Glutamatergic neuron (in vitro differentiated cells): Measurements from ENCODE around the gene GRIK4. TPM values are rescaled to one million over a fixed set of nuclear protein-coding genes. Genes with fewer than 3 reads are reported as not detected.

ENCODE experiments used
- DNase-seq: peaks from one replicate; pipeline ENCODE4 v3.0.0; 2022
- H3K27ac Mint-ChIP-seq: one replicate; pipeline ENCODE4 v1.8.0; 2020; ENCODE audit warnings: mild to moderate bottlenecking, mixed read lengths, inconsistent platforms; ENCODE audit not compliant: unreplicated experiment
- H3K27me3 Mint-ChIP-seq: one replicate; pipeline ENCODE4 v1.8.0; 2020; ENCODE audit warnings: mild to moderate bottlenecking, moderate library complexity, mixed read lengths, inconsistent platforms; ENCODE audit not compliant: unreplicated experiment
- H3K36me3 Mint-ChIP-seq: one replicate; pipeline ENCODE4 v1.8.0; 2020; ENCODE audit warnings: mild to moderate bottlenecking, mixed read lengths, inconsistent platforms; ENCODE audit not compliant: unreplicated experiment
- H3K4me1 Mint-ChIP-seq: one replicate; pipeline ENCODE4 v1.8.0; 2020; ENCODE audit warnings: mild to moderate bottlenecking, low read depth, mixed read lengths, inconsistent platforms; ENCODE audit not compliant: unreplicated experiment
- H3K4me3 Mint-ChIP-seq: one replicate; pipeline ENCODE4 v1.8.0; 2020; ENCODE audit warnings: mild to moderate bottlenecking, mixed read lengths, inconsistent platforms; ENCODE audit not compliant: unreplicated experiment
- H3K9me3 Mint-ChIP-seq: one replicate; pipeline ENCODE4 v1.8.0; 2020; ENCODE audit warnings: mild to moderate bottlenecking, moderate library complexity, mixed read lengths, inconsistent platforms; ENCODE audit not compliant: unreplicated experiment
- total RNA-seq: library from RNA; stranded (reverse); fragmentation: NEBNext Ultra II Directional; extraction: Animal tissue kit (Norgen Biotek cat#: 25700); gene quantifications from one replicate; pipeline ENCODE4 v1.2.1, GENCODE V29; 2021; ENCODE audit not compliant: unreplicated experiment
- TF ChIP-seq, protein P1 (sequence below): fragments of 200-600 bp; sonication (generic); IDR thresholded peaks from one replicate; pipeline ENCODE4 v1.5.0; 2021; ENCODE audit not compliant: partially characterized antibody, unreplicated experiment

Gene GRIK4
- total RNA-seq, 1 donor from 2014 or later, result 3.6 TPM

DNA sequence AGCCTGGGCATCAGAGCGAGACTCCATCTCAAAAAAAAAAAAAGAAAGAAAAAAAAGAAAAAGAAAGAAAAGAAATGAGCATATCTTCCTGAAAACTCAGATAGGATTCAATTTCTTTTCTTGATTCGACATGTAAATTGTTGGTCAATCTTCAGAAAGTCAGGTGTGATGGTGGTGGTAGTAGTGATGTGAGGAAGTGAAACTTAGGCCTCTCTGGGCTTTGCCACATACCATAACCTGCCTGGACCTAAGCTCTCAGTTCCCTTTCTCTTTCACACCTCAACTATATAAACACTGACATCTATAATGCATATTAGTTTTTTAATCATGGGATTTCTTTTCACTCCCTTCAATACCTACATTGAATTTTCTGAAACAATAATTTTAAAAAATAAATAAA is 414.4 kb downstream of the GRIK4 start:
- Mint-ChIP-seq H3K4me3 (no peak overlapping the region), H3K4me1 (peaks cover 10% of the 10 kb centered on the region), H3K36me3 (no peaks in the 10 kb centered on the region), H3K27ac (no peak overlapping the region), H3K27me3 (peaks cover 10% of the 10 kb centered on the region), H3K9me3 (no peaks in the 10 kb centered on the region)
- TF ChIP-seq, protein P1, sequence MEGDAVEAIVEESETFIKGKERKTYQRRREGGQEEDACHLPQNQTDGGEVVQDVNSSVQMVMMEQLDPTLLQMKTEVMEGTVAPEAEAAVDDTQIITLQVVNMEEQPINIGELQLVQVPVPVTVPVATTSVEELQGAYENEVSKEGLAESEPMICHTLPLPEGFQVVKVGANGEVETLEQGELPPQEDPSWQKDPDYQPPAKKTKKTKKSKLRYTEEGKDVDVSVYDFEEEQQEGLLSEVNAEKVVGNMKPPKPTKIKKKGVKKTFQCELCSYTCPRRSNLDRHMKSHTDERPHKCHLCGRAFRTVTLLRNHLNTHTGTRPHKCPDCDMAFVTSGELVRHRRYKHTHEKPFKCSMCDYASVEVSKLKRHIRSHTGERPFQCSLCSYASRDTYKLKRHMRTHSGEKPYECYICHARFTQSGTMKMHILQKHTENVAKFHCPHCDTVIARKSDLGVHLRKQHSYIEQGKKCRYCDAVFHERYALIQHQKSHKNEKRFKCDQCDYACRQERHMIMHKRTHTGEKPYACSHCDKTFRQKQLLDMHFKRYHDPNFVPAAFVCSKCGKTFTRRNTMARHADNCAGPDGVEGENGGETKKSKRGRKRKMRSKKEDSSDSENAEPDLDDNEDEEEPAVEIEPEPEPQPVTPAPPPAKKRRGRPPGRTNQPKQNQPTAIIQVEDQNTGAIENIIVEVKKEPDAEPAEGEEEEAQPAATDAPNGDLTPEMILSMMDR, result no peak
- DNase-seq, result no peak

DNA sequence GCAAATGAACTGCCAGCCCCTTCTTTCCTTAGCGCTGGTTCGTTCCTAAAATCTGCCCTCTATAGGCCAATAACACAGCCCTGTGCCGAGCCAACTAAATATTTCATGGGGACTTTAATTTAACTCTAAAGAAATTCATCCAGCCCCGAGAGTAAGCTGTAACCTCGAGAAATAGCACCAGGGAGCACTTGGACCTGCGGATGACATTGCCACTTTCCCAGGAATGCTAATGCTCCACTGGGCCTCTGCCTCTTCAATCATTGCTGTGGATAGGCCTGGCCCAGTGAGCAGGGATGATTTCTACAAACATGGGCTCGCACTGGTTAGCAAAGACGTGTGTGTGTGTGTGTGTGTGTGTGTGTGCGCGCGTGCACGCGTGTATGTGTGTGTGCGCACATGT is 417.1 kb downstream of the GRIK4 start:
- Mint-ChIP-seq H3K27ac (no peak overlapping the region), H3K9me3 (no peaks in the 10 kb centered on the region), H3K36me3 (no peaks in the 10 kb centered on the region), H3K4me3 (no peak overlapping the region), H3K4me1 (peaks cover 20% of the 10 kb centered on the region), H3K27me3 (peaks cover 9% of the 10 kb centered on the region)
- TF ChIP-seq, protein P1, result no peak
- DNase-seq, result no peak

GRCh38 chr11:120929090-120929489 is 417.5 kb downstream of the GRIK4 start:
- DNase-seq, result no peak
- Mint-ChIP-seq H3K9me3 (no peaks in the 10 kb centered on the region), H3K4me3 (no peak overlapping the region), H3K4me1 (peaks cover 20% of the 10 kb centered on the region), H3K27me3 (peaks cover 9% of the 10 kb centered on the region), H3K27ac (no peak overlapping the region), H3K36me3 (no peaks in the 10 kb centered on the region)
- TF ChIP-seq, protein P1, result no peak

- Mint-ChIP-seq H3K27me3 (peaks cover 8% of the 10 kb centered on the region), H3K27ac (no peak overlapping the region), H3K9me3 (no peaks in the 10 kb centered on the region), H3K4me1 (peaks cover 22% of the 10 kb centered on the region), H3K36me3 (no peaks in the 10 kb centered on the region), H3K4me3 (no peak overlapping the region)
- TF ChIP-seq, protein P1, result peak; percentile 81
- DNase-seq, result peak; percentile 72
Observed at GRCh38 chr11:120929664-120930154, 418.2 kb downstream of the GRIK4 start.

DNA sequence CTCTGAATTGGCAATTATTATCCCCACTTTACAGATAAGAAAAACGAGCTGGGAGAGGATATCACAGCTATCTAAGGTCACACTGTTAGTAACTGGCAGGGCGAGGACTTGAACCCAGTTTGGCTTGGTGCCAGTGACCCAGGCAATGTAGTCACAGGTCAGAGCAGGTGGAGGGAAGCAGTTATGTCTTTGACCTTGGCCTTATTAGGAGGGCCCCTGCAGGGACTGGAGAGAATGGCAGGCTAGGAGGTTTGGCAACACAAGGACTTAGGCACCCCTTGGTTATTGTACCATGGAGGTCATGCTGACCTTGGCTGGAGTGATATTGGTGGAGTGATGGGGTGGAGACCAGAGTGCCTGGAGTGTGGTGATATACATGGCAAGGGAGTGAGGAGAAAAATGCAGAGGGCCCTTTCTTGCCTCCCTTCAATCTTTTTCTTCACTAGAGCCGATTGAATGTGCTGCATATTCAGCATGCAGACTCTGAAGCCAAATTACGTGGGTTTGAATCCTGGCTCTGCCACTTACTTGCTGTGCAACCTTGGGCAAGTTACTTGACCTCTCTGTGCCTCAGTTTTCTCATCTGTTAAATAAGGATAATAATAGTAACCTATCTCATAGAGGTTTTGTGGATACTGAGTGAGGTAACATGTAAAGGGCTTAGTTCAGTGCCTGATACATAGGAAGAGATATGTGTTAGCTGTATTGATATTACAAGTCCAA is 419.7 kb downstream of the GRIK4 start:
- H3K4me3 Mint-ChIP-seq, result no peak overlapping the region
- H3K36me3 Mint-ChIP-seq, result no peaks in the 10 kb centered on the region
- H3K27ac Mint-ChIP-seq, result no peak overlapping the region
- H3K4me1 Mint-ChIP-seq, result peaks cover 19% of the 10 kb centered on the region
- no peaks in the 10 kb centered on the region for H3K9me3 Mint-ChIP-seq
- no peak for DNase-seq
- TF ChIP-seq, protein P1, result peak; percentile 32
- H3K27me3 Mint-ChIP-seq, result peaks cover 8% of the 10 kb centered on the region
